GM12878 (cell line): ENCODE results near the gene RNASEL. TPM values are rescaled to one million over a fixed set of nuclear protein-coding genes. Genes with fewer than 3 reads are reported as not detected.

Experiments
- ATAC-seq: fragments of 200-7000 bp; cut with Tn5 transposase; 3 replicates; pipeline ENCODE4 v1.9.1; 2020; ENCODE audit warnings: mild to moderate bottlenecking, moderate library complexity
- BruUV-seq: library from RNA; stranded (reverse); fragments of 400-500 nt; replicated peaks from 2 replicates; lab custom pipeline; 2021; lab: Mats Ljungman, UMichigan
- CTCF ChIA-PET: fragments of 300-600 bp; sonication (Branson Sonifier 250); formaldehyde crosslinking; extraction: SDS; loops from one replicate; lab custom pipeline; 2021; ENCODE audit warnings: inconsistent platforms; lab: Yijun Ruan, JAX
- POLR2A ChIA-PET: fragments of 350-600 bp; formaldehyde crosslinking; extraction: SDS; loops from one replicate; lab custom pipeline; 2021; ENCODE audit warnings: inconsistent platforms; lab: Charles Lee
- RAD21 ChIA-PET: fragments of 300-600 bp; sonication (Branson Sonifier 250); formaldehyde crosslinking; loops from one replicate; lab custom pipeline; 2023; ENCODE audit warnings: antibody characterized with exemption; ENCODE audit not compliant: unreplicated experiment; lab: Charles Lee
- SMC1A ChIA-PET: fragments of 300-600 bp; sonication (Branson Sonifier 250); formaldehyde crosslinking; loops from one replicate; lab custom pipeline; 2023; ENCODE audit not compliant: unreplicated experiment, uncharacterized antibody; lab: Charles Lee
- DNase-seq: peaks from one replicate; pipeline ENCODE4 v3.0.0-alpha.2; 2011; ENCODE audit warnings: low read depth, low spot score
- FAIRE-seq: peaks from 3 replicates; lab custom pipeline; 2011; peaks lifted over from hg19 to GRCh38; lab: Jason Lieb, UNC
- H2AFZ ChIP-seq: 2 replicates; pipeline ENCODE4 v1.6.0; 2011; ENCODE audit warnings: low read depth, low read length, control low read depth; ENCODE audit not compliant: control insufficient read depth
- H3K27ac ChIP-seq: 2 replicates; pipeline ENCODE4 v1.5.1; 2011; ENCODE audit warnings: control low read depth; ENCODE audit not compliant: control insufficient read depth, insufficient read depth
- H3K27me3 ChIP-seq, 2 experiments: replicated peaks in 1 of 2; 2 replicates each; pipeline versions ENCODE4 v1.6.0 to v1.6.1; 2011; ENCODE audit warnings: low read length in 1 of 2; ENCODE audit not compliant: control insufficient read depth in 2 of 2, insufficient read depth in 2 of 2
- H3K36me3 ChIP-seq, 2 experiments: 2 replicates each; pipeline ENCODE4 v1.5.1; 2011; ENCODE audit warnings: low read length in 1 of 2; ENCODE audit not compliant: control insufficient read depth in 2 of 2, insufficient read depth in 2 of 2
- H3K4me1 ChIP-seq: 2 replicates; pipeline ENCODE4 v1.6.1; 2011; ENCODE audit warnings: mild to moderate bottlenecking, low read length, moderate library complexity, mixed read lengths; ENCODE audit not compliant: control insufficient read depth, insufficient read depth
- H3K4me2 ChIP-seq: 2 replicates; pipeline ENCODE4 v1.6.0; 2011; ENCODE audit warnings: control low read depth; ENCODE audit not compliant: control insufficient read depth, insufficient read depth
- H3K4me3 ChIP-seq: fragments of 200-600 bp; sonication (generic); 2 replicates; pipeline ENCODE4 v1.5.1; 2016
- H3K79me2 ChIP-seq: 2 replicates; pipeline ENCODE4 v1.6.0; 2011; ENCODE audit warnings: low read length; ENCODE audit not compliant: control insufficient read depth, insufficient read depth
- H3K9ac ChIP-seq: 2 replicates; pipeline ENCODE4 v1.8.0; 2011; ENCODE audit warnings: low read length, control low read depth, mixed read lengths; ENCODE audit not compliant: control insufficient read depth, insufficient read depth
- H3K9me3 ChIP-seq: replicated peaks from 3 replicates; pipeline ENCODE4 v1.5.1; 2011; ENCODE audit warnings: mild to moderate bottlenecking, low read length; ENCODE audit not compliant: control insufficient read depth, insufficient read depth
- H4K20me1 ChIP-seq: 2 replicates; pipeline ENCODE4 v1.6.0; 2011; ENCODE audit not compliant: control insufficient read depth, insufficient read depth
- BCL11A ChIP-seq: IDR thresholded peaks from 2 replicates; pipeline ENCODE4 v1.6.1; 2011; ENCODE audit warnings: low read depth, low read length
- CREM ChIP-seq: IDR thresholded peaks from 2 replicates; pipeline ENCODE4 v1.6.1; 2014; ENCODE audit warnings: antibody characterized with exemption, low read depth
- IRF4 ChIP-seq: IDR thresholded peaks from 2 replicates; pipeline ENCODE4 v1.6.1; 2011; ENCODE audit warnings: low read depth, low read length
- LARP7 ChIP-seq: fragments of 450-650 bp; IDR thresholded peaks from 2 replicates; pipeline ENCODE4 v1.6.1; 2017; ENCODE audit warnings: mild to moderate bottlenecking
- SMC3 ChIP-seq: IDR thresholded peaks from 2 replicates; pipeline ENCODE4 v1.6.1; 2011; ENCODE audit warnings: low read length, improper control_type of control experiment, borderline replicate concordance
- ZSCAN29 ChIP-seq: fragments of 450-650 bp; IDR thresholded peaks from 2 replicates; pipeline ENCODE4 v1.6.1; 2017; ENCODE audit warnings: mild to moderate bottlenecking, moderate library complexity
- WGBS: methylation state at CpG from one replicate; pipeline ENCODE4 v1.1.6; 2016; ENCODE audit warnings: low lambda C conversion rate; ENCODE audit not compliant: insufficient replicate concordance, insufficient coverage; ENCODE audit errors: missing lambda C conversion rate; 5-methylcytosine and 5-hydroxymethylcytosine counted together
- in situ Hi-C: fragments of 300-500 bp; cut with MboI; formaldehyde crosslinking; loops from 9 replicates; pipeline ENCODE4 v1.14.3; 2018; ENCODE audit warnings: mixed read lengths
- intact Hi-C: fragments of 100-400 bp; cut with micrococcal nuclease; formaldehyde crosslinking; loops from one replicate; pipeline ENCODE4 v1.14.2; 2022; ENCODE audit not compliant: unreplicated experiment
- polyA plus RNA-seq, 11 experiments: library from polyadenylated mRNA; depleted of rRNA in 4 of 11; unstranded in 6 of 11; stranded (reverse) in 5 of 11; fragments of >200 nt; fragmentation: Nextera tagmentation in 4 of 11; fragmentation: Illumina TruSeq in 1 of 11; extraction: Ambion mirVana in 4 of 11; extraction: Trizol in 1 of 11; gene quantifications; 1 replicate in 1 of 11; 2 replicates in 10 of 11; pipeline versions ENCODE4 v1.2.1 to v1.2.3, GENCODE V29; 2011 to 2016; ENCODE audit warnings: inconsistent platforms in 2 of 11, missing spikeins in 2 of 11, low read depth in 1 of 11
- total RNA-seq, 4 experiments: library from RNA; depleted of rRNA in 3 of 4; stranded (reverse); fragments of >200 nt in 3 of 4; fragmentation: Illumina TruSeq in 1 of 4; extraction: Trizol in 1 of 4; gene quantifications; 2 replicates each; pipeline versions ENCODE4 v1.2.1 to v1.2.3, GENCODE V29; 2013 to 2021
- TF ChIP-seq, protein P1 (sequence below): fragments of 450-650 bp; IDR thresholded peaks from 2 replicates; pipeline ENCODE4 v1.6.1; 2016; ENCODE audit warnings: mild to moderate bottlenecking
- TF ChIP-seq, protein P2 (sequence below): fragments of 450-650 bp; IDR thresholded peaks from 2 replicates; pipeline ENCODE4 v1.6.1; 2017; ENCODE audit warnings: mild to moderate bottlenecking, moderate library complexity

RNASEL gene
- total and polyA plus RNA-seq, 10 of the 15 experiments (the other 5 are each of a cell fraction or from before 2014, with no cell fraction given), result 3.0 to 10.8 (median 5.0) TPM

DNA sequence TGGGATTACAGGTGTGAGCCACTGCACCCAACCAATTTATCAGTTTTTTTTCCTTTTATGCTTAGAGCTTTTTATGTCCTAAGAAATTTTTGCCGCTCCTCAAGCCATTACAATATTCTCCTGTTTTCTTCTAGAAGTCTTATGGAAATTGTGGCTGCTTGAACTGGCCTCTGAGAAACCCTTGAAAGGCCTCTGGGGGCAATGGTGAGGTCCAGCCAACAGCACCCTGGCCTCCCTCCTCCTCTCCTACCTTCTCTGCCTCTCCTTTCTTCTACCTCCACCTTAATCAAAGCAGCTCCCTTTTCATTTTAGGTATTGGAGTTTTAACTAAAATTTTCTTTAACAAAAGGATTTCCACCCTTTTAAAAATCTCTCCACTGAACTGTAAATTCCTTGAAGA lies 39.6 kb upstream of the RNASEL start:
- Histone ChIP-seq H3K4me3 (no peak overlapping the region), H3K36me3 (no peaks in the 10 kb centered on the region), H3K4me2 (no peak overlapping the region), H2AFZ (no peak overlapping the region), H3K27ac (no peak overlapping the region), H3K4me1 (peaks cover 62% of the 10 kb centered on the region), H3K9ac (no peak overlapping the region), H4K20me1 (no peaks in the 10 kb centered on the region), H3K27me3 (no peaks in the 10 kb centered on the region), H3K9me3 (no peaks in the 10 kb centered on the region)
- DNase-seq, result no peak
- in situ Hi-C loops (no loop called here), intact Hi-C loops (loop anchor here (1.0 kb wide), 1 partner anchor 13 kb away; no protein-coding TSS in a partner anchor)
- WGBS, result 100% methylated on average over 1 of the region's 1 CpG
- RAD21 ChIA-PET, result interaction anchor here (1.0 to 3.2 kb wide), 11 partner anchors 11 to 155 kb away, joined by 3 to 31 read pairs (median 4); partner anchors contain the start of gene RGS16
- ATAC-seq, result no peak
- POLR2A ChIA-PET, result interaction anchor here (0.5 to 5.1 kb wide), 8 partner anchors 12 to 93 kb away, joined by 3 to 51 read pairs (median 4); partner anchors contain the start of gene RGS16
- SMC1A ChIA-PET, result interaction anchor here (0.9 to 14.8 kb wide), 11 partner anchors 10 to 154 kb away, joined by 3 to 238 read pairs (median 11); partner anchors contain the start of gene RGS16
- no TSS peak for BruUV-seq
- no peak for FAIRE-seq
- no peak for TF ChIP-seq ZSCAN29
- TF ChIP-seq, protein P1, sequence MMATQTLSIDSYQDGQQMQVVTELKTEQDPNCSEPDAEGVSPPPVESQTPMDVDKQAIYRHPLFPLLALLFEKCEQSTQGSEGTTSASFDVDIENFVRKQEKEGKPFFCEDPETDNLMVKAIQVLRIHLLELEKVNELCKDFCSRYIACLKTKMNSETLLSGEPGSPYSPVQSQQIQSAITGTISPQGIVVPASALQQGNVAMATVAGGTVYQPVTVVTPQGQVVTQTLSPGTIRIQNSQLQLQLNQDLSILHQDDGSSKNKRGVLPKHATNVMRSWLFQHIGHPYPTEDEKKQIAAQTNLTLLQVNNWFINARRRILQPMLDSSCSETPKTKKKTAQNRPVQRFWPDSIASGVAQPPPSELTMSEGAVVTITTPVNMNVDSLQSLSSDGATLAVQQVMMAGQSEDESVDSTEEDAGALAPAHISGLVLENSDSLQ, result no peak
- TF ChIP-seq LARP7, result no peak
- no peak for TF ChIP-seq CREM
- TF ChIP-seq BCL11A, result no peak
- TF ChIP-seq, protein P2, sequence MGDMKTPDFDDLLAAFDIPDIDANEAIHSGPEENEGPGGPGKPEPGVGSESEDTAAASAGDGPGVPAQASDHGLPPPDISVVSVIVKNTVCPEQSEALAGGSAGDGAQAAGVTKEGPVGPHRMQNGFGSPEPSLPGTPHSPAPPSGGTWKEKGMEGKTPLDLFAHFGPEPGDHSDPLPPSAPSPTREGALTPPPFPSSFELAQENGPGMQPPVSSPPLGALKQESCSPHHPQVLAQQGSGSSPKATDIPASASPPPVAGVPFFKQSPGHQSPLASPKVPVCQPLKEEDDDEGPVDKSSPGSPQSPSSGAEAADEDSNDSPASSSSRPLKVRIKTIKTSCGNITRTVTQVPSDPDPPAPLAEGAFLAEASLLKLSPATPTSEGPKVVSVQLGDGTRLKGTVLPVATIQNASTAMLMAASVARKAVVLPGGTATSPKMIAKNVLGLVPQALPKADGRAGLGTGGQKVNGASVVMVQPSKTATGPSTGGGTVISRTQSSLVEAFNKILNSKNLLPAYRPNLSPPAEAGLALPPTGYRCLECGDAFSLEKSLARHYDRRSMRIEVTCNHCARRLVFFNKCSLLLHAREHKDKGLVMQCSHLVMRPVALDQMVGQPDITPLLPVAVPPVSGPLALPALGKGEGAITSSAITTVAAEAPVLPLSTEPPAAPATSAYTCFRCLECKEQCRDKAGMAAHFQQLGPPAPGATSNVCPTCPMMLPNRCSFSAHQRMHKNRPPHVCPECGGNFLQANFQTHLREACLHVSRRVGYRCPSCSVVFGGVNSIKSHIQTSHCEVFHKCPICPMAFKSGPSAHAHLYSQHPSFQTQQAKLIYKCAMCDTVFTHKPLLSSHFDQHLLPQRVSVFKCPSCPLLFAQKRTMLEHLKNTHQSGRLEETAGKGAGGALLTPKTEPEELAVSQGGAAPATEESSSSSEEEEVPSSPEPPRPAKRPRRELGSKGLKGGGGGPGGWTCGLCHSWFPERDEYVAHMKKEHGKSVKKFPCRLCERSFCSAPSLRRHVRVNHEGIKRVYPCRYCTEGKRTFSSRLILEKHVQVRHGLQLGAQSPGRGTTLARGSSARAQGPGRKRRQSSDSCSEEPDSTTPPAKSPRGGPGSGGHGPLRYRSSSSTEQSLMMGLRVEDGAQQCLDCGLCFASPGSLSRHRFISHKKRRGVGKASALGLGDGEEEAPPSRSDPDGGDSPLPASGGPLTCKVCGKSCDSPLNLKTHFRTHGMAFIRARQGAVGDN, result no peak
- no peak for TF ChIP-seq SMC3
- TF ChIP-seq IRF4, result no peak
- TF ChIP-seq, all 136 proteins: peak for 0
- CTCF ChIA-PET, result interaction anchor here (0.6 to 4.3 kb wide), 9 partner anchors 9 to 155 kb away, joined by 3 to 31 read pairs (median 4); partner anchors contain the start of gene RGS16
- no peaks in the 10 kb centered on the region for H3K79me2 ChIP-seq
